Osteocyte (in vitro differentiated cells): Measurements from ENCODE around the gene TCF7L1. TPM values are rescaled to one million over a fixed set of nuclear protein-coding genes. Genes with fewer than 3 reads are reported as not detected.
"Not testable (repeated sequence)": the region's sequence is repeated elsewhere in the genome, so short reads cannot be mapped to it uniquely, and the experiment has no call there.

Source experiments
- DNase-seq: peaks from one replicate; pipeline ENCODE4 v3.0.0; 2021; ENCODE audit warnings: mixed read lengths; ENCODE audit not compliant: unreplicated experiment; ENCODE audit errors: extremely low spot score
- H3K27ac Mint-ChIP-seq: one replicate; pipeline ENCODE4 v1.8.0; 2021; ENCODE audit warnings: mild to moderate bottlenecking, mixed read lengths; ENCODE audit not compliant: unreplicated experiment
- H3K27me3 Mint-ChIP-seq: one replicate; pipeline ENCODE4 v1.8.0; 2021; ENCODE audit warnings: mixed read lengths; ENCODE audit not compliant: unreplicated experiment
- H3K36me3 Mint-ChIP-seq: one replicate; pipeline ENCODE4 v1.8.0; 2021; ENCODE audit warnings: mixed read lengths; ENCODE audit not compliant: unreplicated experiment
- H3K4me1 Mint-ChIP-seq: one replicate; pipeline ENCODE4 v1.8.0; 2021; ENCODE audit warnings: mixed read lengths; ENCODE audit not compliant: unreplicated experiment
- H3K4me3 Mint-ChIP-seq: one replicate; pipeline ENCODE4 v1.8.0; 2021; ENCODE audit warnings: mild to moderate bottlenecking, moderate library complexity, mixed read lengths; ENCODE audit not compliant: unreplicated experiment
- H3K9me3 Mint-ChIP-seq: one replicate; pipeline ENCODE4 v1.8.0; 2021; ENCODE audit warnings: mixed read lengths; ENCODE audit not compliant: unreplicated experiment
- total RNA-seq: library from RNA; stranded (reverse); gene quantifications from 2 replicates; pipeline ENCODE4 v1.2.1, GENCODE V29; 2021
- TF ChIP-seq, protein P1 (sequence below): fragments of 200-600 bp; sonication (generic); IDR thresholded peaks from 2 replicates; pipeline ENCODE4 v1.5.0; 2021; ENCODE audit warnings: antibody characterized with exemption, mild to moderate bottlenecking, moderate library complexity

TCF7L1 gene
- total RNA-seq, 1 donor from 2014 or later, result 31.8 TPM

DNA sequence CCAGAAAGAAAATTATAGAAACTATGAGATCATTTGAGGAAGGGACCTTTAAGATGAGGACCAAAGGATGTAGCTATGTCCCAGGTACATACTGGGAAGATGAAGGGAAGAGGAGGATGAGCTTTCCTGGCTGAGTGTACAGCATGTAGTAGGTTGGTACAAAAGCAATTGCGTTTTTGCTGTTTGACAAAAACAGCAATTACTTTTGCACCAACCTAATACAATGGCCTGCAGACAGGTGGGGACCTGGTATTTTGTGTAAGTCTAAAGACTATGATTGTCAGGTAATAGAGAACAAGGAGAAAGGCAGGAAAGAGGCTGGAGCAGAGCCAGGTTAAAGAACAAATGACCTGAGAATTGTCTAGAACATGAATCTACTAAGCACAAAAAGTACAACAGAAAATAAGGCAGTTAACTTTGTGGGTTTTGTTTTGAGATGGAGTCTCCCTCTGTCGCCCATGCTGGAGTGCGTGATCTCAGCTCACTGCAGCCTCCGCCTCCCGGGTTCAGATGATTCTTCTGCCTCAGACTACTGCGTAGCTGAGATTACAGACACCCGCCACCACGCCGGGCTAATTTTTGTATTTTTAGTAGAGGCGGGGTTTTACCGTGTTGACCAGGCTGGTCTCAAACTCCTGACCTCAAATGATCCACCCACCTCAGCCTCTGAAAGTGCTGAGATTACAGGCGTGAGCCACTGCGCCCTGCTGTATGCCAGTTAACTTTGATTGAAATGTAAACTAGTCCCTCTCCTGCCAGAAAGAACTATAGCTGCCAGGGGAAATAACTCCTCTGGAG is 197.8 kb downstream of the TCF7L1 start:
- Mint-ChIP-seq H3K4me1 (peaks cover 23% of the 10 kb centered on the region), H3K27me3 (no peaks in the 10 kb centered on the region), H3K27ac (no peak overlapping the region), H3K9me3 (no peaks in the 10 kb centered on the region), H3K36me3 (no peaks in the 10 kb centered on the region), H3K4me3 (no peak overlapping the region)
- DNase-seq, result no peak
- TF ChIP-seq, protein P1, sequence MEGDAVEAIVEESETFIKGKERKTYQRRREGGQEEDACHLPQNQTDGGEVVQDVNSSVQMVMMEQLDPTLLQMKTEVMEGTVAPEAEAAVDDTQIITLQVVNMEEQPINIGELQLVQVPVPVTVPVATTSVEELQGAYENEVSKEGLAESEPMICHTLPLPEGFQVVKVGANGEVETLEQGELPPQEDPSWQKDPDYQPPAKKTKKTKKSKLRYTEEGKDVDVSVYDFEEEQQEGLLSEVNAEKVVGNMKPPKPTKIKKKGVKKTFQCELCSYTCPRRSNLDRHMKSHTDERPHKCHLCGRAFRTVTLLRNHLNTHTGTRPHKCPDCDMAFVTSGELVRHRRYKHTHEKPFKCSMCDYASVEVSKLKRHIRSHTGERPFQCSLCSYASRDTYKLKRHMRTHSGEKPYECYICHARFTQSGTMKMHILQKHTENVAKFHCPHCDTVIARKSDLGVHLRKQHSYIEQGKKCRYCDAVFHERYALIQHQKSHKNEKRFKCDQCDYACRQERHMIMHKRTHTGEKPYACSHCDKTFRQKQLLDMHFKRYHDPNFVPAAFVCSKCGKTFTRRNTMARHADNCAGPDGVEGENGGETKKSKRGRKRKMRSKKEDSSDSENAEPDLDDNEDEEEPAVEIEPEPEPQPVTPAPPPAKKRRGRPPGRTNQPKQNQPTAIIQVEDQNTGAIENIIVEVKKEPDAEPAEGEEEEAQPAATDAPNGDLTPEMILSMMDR, result no peak

DNA sequence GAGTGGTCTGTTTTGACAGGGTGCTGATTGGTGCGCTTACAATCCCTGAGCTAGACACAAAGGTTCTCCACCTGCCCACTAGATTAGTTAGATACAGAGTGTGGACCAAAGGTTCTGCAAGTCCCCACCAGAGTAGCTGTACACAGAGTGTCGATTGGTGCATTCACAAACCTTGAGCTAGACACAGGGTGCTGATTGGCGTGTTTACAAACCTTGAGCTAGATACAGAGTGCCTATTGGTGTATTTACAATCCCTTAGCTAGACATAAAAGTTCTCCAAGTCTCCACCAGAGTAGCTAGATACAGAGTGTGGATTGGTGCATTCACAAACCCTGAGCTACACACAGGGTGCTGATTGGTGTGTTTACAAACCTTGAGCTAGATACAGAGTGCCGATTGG is 200.7 kb downstream of the TCF7L1 start:
- not testable (repeated sequence) for H3K27ac Mint-ChIP-seq, H3K4me3 Mint-ChIP-seq, H3K9me3 Mint-ChIP-seq, H3K4me1 Mint-ChIP-seq, H3K36me3 Mint-ChIP-seq, DNase-seq
- H3K27me3 Mint-ChIP-seq, result peaks cover 14% of the 10 kb centered on the region

DNA sequence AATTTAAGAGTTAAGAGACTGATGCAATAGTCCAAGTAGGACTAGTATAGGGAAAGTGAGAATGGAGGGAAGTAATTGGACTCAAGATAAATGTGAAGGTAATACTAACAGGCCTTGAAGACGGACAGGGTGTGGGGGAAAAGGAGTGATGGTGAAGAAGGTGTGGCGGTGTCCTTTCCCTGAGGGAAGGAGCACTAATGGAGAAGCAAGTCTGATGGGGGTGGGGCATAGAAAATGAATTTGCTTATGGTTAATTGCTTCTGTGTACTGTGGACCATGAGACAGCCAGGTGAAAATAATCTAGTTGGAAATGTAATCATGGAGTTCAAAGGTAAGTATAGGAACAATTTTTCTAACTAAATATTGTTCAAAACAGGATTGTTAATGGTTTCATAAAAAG is 201.7 kb downstream of the TCF7L1 start:
- no peak for DNase-seq
- Mint-ChIP-seq H3K36me3 (no peaks in the 10 kb centered on the region), H3K4me3 (no peak overlapping the region), H3K27me3 (peaks cover 19% of the 10 kb centered on the region), H3K4me1 (no peaks in the 10 kb centered on the region), H3K27ac (no peak overlapping the region), H3K9me3 (no peaks in the 10 kb centered on the region)
- TF ChIP-seq, protein P1, result no peak

DNA sequence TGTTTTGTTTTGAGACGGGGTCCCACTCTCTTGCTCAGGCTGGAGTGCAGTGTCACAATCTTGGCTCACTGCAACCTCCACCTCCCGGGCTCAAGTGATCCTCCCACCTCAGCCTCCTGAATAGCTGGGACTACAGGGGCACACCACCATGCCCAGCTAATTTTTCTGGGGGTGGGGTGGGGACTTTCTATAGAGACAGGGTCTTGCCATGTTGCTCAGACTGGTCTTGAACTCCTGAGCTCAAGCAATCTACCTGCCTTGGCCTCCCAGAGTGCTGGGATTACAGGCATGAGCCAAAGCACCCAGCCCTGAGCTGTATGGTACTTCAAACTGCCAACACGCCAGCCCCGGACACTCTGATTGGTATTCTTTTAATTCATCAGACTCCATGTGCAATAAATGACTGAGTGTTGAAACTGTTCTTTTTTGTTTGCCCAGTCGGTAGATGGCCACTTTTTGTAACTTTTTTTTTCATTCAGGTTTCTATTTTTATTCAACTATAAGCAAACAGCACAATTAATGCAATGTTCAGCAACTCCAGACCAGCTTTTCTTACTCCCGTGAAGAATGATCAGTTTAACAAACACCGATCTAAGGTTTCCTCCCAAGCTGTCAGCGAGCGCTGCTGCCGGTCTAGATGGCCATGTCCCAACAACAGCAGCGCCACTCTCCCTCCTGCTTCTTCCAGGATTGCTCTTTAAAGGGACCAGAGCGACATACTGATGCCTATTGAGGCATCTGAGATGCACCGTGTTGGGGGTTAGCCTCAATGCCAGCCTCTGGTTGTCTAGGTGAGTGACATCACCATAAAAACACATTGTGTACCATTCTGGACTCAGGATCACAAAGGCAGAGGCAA is 207.1 kb downstream of the TCF7L1 start:
- H3K36me3 Mint-ChIP-seq, result peaks cover 14% of the 10 kb centered on the region
- DNase-seq, result no peak
- H3K4me3 Mint-ChIP-seq, result no peak overlapping the region
- TF ChIP-seq, protein P1, result no peak
- H3K27ac Mint-ChIP-seq, result no peak overlapping the region
- H3K4me1 Mint-ChIP-seq, result no peaks in the 10 kb centered on the region
- no peaks in the 10 kb centered on the region for H3K9me3 Mint-ChIP-seq
- H3K27me3 Mint-ChIP-seq, result peaks cover 24% of the 10 kb centered on the region

DNA sequence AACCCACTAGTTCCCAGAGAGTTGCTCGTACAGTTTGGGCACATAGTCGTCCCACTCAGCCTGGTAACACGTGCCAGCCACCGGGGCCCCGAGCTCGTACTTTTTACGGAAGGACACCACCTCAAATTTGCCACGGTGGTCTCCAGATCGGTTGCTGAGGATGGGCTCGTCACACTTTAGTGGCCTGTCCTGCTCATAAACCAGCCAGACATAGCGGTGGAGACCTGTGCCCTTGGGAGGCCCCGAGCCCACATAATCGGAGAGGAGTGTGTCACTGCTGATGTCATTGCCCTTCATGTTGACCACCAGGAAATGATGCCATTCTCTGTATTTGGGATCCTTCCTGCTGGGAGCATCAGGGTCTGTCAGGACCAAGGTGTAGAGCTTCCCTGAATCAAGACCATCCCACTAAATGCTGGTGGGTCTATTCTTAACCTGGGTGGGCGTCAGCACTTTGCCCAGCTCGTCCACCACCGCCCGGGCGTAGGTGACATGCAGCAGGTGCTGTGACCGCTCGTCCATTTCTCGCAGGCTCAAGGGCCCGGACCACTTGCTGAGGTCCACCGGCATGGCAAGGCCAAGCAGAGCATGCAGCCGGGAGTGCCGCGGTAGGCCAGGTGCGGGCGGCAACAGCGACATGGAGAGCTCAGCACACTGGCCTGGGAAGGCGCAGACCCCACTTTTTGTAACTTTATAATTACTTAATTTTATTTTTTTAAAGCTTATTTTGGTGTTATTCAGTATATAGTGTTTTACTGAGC is 208.3 kb downstream of the TCF7L1 start:
- Mint-ChIP-seq H3K4me1 (no peaks in the 10 kb centered on the region), H3K27ac (no peak overlapping the region), H3K36me3 (peaks cover 17% of the 10 kb centered on the region), H3K27me3 (peaks cover 24% of the 10 kb centered on the region), H3K9me3 (no peaks in the 10 kb centered on the region), H3K4me3 (no peak overlapping the region)
- DNase-seq, result no peak
- TF ChIP-seq, protein P1, result no peak
